Non-pigmented ciliary epithelial cell (primary cell): ENCODE measurements around the gene KRT80.

Experiments
- DNase-seq: peaks from one replicate; pipeline ENCODE4 v3.0.0-alpha.2; 2010; ENCODE audit warnings: low read depth

KRT80 gene

GRCh38 chr12:52127683-52128450, 63.9 kb downstream of the KRT80 start:
- no peak for DNase-seq

GRCh38 chr12:52126605-52127578, 64.9 kb downstream of the KRT80 start:
- DNase-seq = no peak

GRCh38 chr12:52126050-52126604, 65.7 kb downstream of the KRT80 start:
- DNase-seq = no peak

GRCh38 chr12:52125476-52125900, 66.3 kb downstream of the KRT80 start:
- no peak for DNase-seq

- DNase-seq = no peak
Observed at GRCh38 chr12:52123487-52124186, 68.2 kb downstream of the KRT80 start.

GRCh38 chr12:52122904-52123303, 68.9 kb downstream of the KRT80 start:
- DNase-seq = no peak

GRCh38 chr12:52122540-52122871, 69.3 kb downstream of the KRT80 start:
- no peak for DNase-seq

GRCh38 chr12:52121824-52122539, 69.8 kb downstream of the KRT80 start:
- no peak for DNase-seq

- DNase-seq = no peak
Observed at GRCh38 chr12:52120951-52121823, 70.6 kb downstream of the KRT80 start.

GRCh38 chr12:52119398-52120254, 72.2 kb downstream of the KRT80 start:
- no peak for DNase-seq
